Hepatic stellate cell (primary cell): ENCODE data around the gene CLEC4F.
A peak's percentile ranks its signal among the peaks of the same experiment; 100 is the strongest.

Experiments used
- DNase-seq: peaks from one replicate; pipeline ENCODE4 v3.0.0; 2011; ENCODE audit warnings: low spot score

CLEC4F gene

DNA sequence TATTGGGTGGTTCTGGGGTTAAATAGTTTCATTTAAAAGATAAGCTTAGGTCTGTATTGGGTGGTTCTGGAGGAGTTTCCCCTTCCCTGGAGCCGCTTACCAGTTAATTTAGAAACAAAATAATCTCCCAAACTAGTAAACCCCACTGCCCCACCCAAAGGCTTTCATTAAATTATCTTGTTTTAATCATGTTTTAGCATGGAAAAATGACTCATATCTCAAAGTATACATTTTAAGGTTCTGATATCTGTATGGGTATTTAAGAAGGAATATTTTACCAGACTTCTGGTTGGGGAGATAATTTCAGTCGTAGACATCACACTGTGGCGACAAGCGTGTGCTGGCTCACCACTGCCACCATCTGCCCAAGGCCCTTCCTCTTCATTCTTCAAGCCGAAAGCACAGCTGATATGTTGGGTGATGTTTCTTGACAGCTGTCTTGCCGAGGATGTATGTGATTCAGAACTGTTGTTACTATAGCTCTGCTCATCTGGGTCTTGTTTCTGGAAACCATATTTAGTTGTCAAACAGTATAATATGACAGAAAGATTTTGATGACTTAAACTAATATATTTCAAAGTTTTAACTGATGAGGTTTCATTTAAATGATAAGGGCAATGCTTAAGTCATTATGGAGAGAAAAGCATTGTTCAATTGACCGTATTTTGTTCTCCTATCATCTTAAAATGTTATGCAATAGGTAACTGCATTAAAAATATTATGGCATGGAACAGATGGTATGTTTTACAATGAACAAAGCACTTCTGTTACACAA lies 35.1 kb downstream of the CLEC4F start:
- DNase-seq = peak; percentile 19

DNA sequence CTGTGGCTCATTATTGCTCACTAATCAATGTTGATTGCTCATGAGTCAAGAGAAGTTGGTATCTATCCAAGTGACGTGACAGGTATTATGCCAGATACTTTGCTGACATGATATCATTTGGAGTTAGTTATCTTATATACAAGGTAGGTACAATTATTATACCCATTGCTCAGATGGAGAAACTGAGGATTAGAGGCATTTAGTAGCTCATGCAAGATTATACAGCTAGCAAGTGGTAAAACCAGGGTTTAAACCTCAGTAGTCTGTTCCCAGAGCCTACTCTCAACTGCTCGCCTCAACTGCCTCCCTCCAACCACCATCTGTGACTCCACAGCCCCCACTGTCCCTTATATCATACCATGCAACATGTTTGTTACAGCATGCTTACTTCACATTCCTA lies 36.1 kb downstream of the CLEC4F start:
- no peak for DNase-seq

DNA sequence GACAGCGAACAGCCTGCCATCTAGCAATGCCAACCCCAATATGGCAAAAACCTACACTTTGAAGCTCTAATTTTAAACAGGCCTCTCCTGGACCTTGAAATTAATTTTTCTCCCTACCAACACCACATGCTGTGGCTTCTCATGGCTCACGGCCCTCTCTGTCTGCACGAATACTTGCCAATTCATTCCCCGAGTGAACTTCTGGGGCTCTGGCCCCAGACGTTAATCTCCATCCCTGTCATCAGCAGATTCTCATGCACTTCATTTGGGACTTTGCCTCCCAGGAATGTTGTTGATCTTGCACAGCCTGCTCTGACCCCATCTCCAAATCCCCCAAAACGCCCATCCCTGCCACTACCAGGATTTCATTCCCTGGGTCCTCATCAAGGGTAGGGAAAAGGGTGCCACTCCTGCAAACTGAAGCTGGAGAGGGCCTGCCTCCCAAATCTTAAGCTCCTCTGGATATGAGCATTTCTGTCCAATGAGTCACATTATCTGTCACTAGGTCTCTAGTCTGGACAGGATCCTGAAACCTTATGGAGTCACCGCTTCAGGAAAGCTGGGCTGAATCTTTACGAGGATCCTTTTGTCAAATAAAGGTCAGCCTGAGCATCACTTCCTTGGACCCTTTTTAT lies 40.4 kb downstream of the CLEC4F start:
- DNase-seq = peak; percentile 14

DNA sequence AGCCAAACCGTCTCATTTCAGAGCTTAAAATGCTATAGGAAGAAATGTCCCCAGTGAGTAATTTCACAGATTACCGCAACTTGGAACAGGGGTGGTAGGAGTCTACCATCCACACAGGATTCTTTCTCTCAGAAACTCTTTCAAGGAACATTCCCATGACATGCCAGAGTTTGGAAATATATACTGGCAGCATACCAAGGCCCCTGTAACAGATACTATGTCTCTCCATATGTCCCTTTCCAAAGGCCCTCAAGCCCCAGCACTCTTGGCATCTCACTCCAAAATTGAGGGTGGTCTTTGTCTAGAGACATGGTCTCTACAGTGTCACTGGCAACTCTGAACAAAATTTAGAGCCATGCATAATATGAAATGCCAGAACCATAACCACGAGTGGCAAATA lies 40.9 kb downstream of the CLEC4F start:
- no peak for DNase-seq

DNA sequence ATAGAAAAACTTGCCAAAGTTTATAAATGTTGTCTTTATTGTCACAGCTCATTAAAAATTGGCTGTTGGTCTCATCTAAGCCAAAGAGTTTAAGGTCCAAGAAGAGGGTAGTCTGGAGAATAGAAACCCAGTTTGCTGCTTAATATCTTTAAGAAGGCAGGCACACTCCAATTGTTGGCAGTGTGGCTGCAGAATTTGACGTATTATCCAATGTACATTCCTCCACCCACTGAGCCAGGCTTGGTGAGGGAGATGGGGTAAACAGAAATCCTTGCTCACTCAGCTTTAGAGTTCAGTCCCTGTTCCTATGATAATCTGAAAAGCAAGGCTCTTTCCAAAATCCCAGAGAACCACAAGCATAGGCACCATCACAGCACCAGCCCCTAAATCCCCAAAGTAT lies 41.7 kb downstream of the CLEC4F start:
- no peak for DNase-seq

DNA sequence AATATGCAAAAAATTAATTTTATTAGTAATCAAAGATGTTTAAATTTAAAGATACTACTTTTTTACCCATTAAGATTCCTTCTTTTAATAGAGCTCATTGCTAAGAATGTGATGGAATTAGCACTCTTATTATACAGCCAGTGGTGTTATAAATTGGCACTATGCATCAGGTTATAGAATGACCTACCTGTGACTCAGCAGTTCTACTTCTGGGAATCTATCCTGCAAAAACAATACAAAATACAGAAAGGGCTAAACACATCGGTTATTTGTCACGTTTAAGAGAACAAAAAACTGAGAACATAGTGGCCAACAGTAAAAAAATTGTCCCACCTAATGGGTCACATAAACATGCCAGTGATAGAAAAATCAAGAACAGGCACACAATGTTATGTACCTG lies 42.9 kb downstream of the CLEC4F start:
- DNase-seq = no peak

DNA sequence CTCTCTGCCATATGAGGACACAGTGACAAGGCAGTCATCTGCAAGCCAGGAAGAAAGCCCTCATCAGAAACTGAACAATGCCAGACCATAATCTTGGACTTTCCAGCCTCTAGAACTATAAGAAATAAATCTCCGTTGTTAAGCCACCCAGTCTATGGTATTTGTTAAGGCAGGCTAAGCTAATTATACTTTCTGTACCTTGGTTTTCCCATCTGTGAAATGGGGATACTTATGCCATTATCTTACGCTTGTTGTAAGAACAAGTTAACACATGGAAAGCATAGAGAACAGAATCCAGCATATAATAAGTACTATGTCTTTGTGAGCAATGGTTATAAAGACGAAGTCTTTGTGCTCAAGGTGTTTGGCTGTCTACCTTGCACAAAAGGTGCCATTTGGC lies 44.1 kb downstream of the CLEC4F start:
- DNase-seq = no peak

DNA sequence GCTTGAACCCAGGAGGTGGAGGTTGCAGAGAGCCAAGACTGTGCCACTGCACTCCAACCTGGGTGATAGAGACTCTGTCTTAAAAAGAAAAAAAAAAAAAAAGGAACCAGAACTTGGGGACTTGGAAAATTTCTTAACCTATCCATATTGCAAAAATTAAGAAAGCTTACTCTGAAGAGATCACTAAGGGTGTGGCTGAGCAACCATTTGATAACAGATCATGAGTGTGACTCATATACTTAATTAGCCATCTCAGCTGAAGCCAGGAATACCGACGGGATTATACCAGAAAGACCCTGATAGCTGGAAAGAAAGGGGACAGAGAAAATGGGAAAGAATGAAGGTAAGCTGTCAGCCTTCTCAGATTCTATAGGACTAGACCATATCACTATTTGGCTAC lies 45.3 kb downstream of the CLEC4F start:
- no peak for DNase-seq

DNA sequence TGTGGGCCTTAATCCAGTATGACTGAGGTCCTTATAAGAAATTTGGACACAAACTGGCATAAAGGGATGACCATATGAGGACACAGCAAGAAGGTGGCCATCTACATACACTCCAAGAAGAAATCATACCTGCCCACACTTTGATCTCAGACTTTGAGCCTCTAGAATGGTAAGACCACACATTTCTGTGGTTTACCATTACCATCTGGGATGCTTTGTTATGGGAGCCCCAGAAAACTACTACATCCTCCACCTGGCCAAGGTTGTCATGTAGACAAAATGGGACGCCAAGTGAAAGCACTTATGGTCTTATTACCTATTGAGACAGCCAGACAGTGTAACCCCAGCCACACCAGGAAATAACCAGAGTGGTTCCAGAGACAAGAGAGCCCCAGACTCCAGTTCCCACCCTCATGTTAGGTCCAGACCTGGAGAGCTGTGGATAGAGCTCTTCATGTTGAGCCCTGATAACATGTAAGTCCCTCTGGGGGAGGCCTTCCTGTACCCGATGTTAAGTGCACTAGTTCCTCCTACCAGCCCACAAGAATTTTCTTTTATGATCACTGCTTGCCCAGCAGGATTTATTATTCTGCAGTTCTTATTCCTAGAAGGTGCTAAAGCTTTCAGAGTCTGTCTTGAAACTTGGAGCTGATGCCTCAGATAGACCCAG lies 47.8 kb downstream of the CLEC4F start:
- DNase-seq = no peak

DNA sequence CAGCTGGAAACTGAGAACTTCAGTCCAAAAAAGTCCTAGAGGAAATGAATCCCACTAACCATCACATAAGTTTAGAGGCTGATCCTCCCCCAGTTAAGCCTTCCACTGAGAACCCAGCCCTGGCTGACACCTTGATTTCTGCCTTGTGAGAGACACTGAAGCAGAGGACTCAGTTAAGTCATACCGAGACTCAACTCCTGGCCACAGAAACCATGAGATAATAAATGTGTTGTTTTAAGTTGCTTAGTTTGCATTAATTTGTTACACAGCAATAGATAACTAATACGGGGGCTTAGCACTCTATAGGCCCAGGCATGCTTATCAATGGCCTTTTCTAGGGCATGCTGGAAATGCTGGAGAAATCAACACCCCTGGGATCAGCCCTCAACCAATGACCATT lies 49.0 kb downstream of the CLEC4F start:
- DNase-seq = no peak

DNA sequence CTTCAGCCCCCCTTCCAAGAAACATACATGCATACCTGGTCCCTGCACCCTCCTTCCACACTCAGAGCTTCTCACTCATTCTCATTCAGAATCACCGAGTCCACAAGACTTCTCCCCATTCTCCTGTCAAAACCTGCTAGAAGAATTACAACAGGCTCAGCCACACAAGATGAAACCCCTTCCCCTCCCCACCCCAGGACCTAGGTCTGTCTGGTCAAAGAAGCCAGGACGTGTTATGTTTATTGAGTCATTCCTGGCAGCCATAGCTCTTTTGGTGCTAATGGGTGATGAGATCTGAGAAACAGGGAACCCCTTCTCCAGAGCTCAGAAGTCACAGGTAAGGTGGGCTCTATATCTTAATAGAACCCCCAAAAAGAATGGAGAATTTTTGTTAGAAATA lies 50.9 kb downstream of the CLEC4F start:
- DNase-seq = no peak

DNA sequence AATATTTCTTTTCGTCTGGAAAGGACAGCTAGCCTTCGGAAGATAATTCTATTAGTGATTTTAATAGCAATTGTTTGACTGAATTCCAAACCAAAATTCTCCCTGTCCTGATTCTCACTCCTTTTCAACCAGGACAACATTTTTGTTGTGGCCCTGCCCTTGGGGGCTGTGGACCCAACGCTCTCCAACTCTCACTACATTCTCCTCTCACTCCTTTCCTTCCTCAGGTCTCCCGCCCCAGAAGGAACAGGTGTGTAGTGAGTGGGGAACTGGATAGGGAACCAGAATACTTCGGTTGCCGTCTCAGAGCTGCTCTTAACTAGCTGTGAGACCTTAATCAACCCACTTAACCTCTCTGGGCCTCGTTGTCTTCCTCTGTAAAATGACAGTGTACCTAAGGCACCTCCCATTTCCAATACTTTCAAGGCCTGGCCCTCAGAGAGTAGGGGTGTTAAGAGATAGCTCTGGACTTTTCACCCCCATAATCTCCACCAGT lies 51.8 kb downstream of the CLEC4F start:
- DNase-seq = no peak

DNA sequence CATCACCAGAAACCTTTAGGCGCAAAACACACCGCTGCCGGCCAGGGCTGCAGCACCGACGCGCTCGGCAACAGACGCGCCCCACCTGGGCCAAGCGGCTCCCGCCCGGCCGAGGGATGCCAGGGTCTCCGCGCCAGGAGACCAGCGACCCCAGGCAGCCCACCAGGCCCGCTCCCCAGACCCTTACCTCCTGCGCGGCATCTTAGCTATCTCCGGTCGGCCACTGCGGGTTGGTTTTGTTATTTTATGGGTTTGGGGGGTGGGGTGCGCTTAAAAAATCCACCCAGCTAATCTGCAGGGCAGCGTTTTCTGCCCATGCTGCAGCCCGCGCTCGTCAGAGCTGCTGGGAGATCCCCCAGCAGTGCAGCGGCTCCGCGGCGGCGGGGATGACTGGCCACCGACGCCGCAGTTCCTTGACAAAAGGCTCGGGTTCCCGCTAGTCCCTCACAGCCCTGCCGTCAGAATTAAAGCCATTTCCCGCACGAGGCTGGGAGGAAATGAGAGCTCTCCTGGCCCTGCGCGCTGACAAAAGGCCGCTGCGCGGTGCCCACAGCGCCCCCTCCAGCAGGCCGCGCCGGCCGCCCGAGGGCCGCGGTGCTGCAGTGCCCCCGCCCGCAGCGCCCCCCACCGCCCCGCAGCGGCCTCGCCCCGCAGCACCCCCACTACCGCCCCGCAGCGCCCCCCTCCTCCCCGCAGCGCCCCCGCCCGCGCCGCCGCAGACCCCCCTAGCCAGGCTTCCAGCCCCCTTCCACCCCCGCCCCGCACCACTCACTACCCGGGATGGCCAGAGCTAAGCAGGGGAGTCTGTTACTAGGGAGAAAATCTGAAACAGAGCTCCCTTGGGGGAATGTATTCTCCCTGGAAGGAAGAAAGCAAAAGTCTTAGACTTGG lies 52.5 kb downstream of the CLEC4F start, which contains the start of gene ADD2:
Gene ADD2 (minus strand): TSS at position 502 of the 891 bp plus-strand sequence. CDS start 61,792 bp downstream, outside the sequence.
- peak; percentile 23 for DNase-seq

DNA sequence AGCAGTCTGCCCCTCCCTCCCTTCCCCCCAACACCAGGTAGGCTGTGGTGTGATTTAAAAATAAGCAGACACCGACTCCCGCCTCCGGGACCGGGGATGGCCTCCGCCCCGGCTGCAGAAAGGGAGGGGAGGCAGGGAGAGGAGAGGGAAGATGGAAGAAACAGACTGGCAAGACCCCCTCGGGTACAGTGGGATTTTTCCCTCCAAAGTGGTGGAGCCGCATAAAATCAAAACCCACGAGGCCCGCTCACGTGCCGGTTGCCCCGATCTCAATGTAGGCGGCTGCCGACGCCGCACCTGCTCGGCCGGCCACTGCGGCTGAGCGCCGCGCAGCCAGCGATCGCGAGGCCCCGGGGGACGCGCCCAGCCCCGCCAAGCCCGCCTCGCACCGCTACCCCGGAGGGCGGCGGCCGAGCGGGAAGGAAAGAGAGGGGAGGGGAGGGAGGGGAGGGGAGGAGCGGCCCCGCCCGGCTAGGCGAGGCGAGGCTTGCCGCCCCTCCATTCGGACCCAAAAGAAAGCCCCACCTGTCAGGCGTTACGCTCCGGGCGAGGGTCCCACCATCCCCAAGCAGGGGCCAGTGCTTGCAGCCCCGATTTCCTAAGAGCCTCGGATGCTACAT lies 53.2 kb downstream of the CLEC4F start:
- no peak for DNase-seq

DNA sequence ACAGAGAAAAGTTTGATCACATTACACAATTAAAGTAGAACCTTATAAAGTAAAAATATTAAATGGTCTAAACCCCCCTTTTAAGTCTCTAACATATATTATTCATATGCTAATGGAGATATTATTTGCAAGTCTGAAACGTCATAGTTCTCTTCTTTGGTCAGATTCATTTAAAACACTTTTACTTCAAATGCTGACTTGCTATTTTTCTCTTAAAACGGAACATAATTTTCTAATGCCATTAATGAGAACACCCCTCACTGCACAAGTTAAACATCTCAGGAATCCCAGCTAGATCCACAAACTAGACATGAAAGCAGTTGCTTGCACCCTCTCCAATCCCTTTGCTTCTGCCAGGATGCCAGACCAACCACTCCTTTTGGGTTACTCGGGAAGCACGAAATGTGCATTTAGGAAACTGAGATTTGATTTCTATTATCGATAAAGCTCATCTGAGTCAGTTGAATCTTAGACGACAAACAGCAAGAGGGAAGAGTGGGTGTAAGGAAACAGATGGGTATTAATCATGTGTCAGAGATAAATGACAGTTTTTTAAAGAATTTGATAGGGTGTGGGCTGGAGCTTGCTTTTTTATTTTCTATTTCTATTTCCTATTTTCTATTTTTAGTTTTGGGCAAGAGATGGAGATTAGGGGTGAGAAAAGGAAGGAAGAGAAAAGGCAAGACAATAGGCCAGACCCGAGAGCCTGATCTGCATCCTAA lies 53.9 kb downstream of the CLEC4F start:
- DNase-seq = no peak

DNA sequence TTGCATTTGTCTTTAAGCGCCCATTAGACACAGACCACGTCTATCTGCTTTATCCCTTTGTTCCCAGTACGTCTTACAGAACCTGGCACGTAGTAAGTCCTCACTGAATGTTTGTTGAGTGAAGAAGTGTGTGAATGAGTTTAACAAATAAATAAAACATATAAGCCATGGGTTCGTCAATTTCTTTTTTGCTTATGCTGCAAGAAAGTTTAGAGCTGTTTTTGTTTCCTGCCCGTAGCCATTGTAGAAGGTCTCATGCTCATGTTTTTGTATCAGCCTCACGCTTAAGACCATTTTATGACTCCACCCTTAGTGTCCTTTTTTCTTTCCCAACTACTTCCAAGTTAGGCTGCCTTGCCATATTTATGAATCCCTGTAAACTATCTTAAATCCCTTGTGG lies 54.9 kb downstream of the CLEC4F start:
- DNase-seq = no peak

DNA sequence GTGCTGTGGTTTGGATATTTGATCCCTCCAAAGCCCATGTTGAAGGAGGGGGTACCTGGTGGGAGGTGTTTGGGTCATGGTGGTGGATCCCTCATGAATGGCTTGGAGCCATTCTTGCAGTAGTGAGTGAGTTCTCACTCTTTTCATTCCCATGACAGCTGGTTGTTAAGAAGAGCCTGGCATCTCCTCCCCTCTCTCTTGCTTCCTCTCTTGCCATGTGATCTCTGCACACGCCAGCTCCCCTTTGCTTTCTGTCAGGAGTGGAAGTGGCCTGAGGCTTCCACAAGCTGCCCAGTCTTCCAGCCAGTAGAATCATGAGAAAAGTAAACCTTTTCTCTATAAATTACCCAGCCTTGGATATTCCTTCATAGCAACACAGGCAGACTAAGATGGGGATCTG lies 61.0 kb downstream of the CLEC4F start:
- no peak for DNase-seq
